Tibial nerve (tissue), 4 donors: ENCODE data around the gene CD34. TPM values are rescaled to one million over a fixed set of nuclear protein-coding genes. Genes with fewer than 3 reads are reported as not detected.

Source experiments
- DNase-seq, 2 donors: peaks; one replicate each; pipeline ENCODE4 v3.0.0-alpha.2; 2019; ENCODE audit warnings: low spot score in 2 of 2
- H3K27ac ChIP-seq, 4 donors: fragments of 200-600 bp; sonication (generic) in 3 of 4; one replicate each; pipeline ENCODE4 v1.5.1; 2017 to 2019; ENCODE audit warnings: mild to moderate bottlenecking in 1 of 4
- H3K27me3 ChIP-seq, 2 donors: fragments of 200-600 bp; sonication (generic) in 1 of 2; one replicate each; pipeline versions ENCODE4 v1.5.1 to v1.6.0; 2017 to 2019
- H3K36me3 ChIP-seq, 3 donors: fragments of 200-600 bp; sonication (generic); one replicate each; pipeline ENCODE4 v1.5.1; 2018 to 2019
- H3K4me1 ChIP-seq, 4 donors: fragments of 200-600 bp; sonication (generic) in 3 of 4; one replicate each; pipeline ENCODE4 v1.5.1; 2017 to 2019
- H3K4me3 ChIP-seq, 4 donors: fragments of 200-600 bp; sonication (generic) in 3 of 4; one replicate each; pipeline ENCODE4 v1.5.1; 2017 to 2019; ENCODE audit warnings: mild to moderate bottlenecking in 1 of 4, moderate library complexity in 1 of 4
- H3K9me3 ChIP-seq, 4 donors: fragments of 200-600 bp; sonication (generic) in 3 of 4; one replicate each; pipeline ENCODE4 v1.5.1; 2017 to 2019
- CTCF ChIP-seq, 5 experiments: fragments of 200-600 bp in 3 of 5; fragments of 450-650 bp in 2 of 5; sonication (generic) in 3 of 5; IDR thresholded peaks; one replicate each; pipeline ENCODE4 v1.5.1; 2016 to 2019; ENCODE audit warnings: antibody characterized with exemption in 5 of 5, mild to moderate bottlenecking in 3 of 5, moderate library complexity in 2 of 5
- EP300 ChIP-seq, 2 donors: sonication (generic); formaldehyde crosslinking; IDR thresholded peaks; one replicate each; pipeline ENCODE4 v1.6.1; 2017; ENCODE audit warnings: antibody characterized with exemption in 2 of 2, mild to moderate bottlenecking in 1 of 2
- POLR2A ChIP-seq, 2 donors: fragments of 450-650 bp; IDR thresholded peaks; one replicate each; pipeline ENCODE4 v1.6.1; 2017; ENCODE audit warnings: antibody characterized with exemption in 2 of 2, mild to moderate bottlenecking in 2 of 2, moderate library complexity in 2 of 2
- WGBS, 2 donors: methylation state at CpG; one replicate each; pipeline ENCODE4 v1.1.5; 2018; 5-methylcytosine and 5-hydroxymethylcytosine counted together
- total RNA-seq, 4 donors: library from RNA; depleted of rRNA; stranded (reverse); fragments of >200 nt; gene quantifications; one replicate each; pipeline ENCODE4 v1.1.0, GENCODE V29; 2016

CD34 gene
- total RNA-seq, 4 donors from 2014 or later: 38.5 to 73.7 (median 55.3) TPM

GRCh38 chr1:207898836-207899235, 12.1 kb downstream of the CD34 start:
- no peak for DNase-seq
- H3K36me3 ChIP-seq: no peaks in the 10 kb centered on the region
- no peaks in the 10 kb centered on the region for H3K27me3 ChIP-seq
- peak overlapping the region in 1 of 4 donors; percentile 66 for H3K27ac ChIP-seq
- H3K4me3 ChIP-seq: no peak overlapping the region
- peaks cover 0 to 22% (median 4%) of the 10 kb centered on the region in 4 donors for H3K4me1 ChIP-seq
- TF ChIP-seq POLR2A (IDR thresholded peaks at IDR 0.05): no peak
- TF ChIP-seq CTCF (IDR thresholded peaks at IDR 0.05): no peak
- TF ChIP-seq EP300 (IDR thresholded peaks at IDR 0.05): no peak
- WGBS, 2 donors: 58% methylated on average over 3 of the region's 3 CpGs
- no peaks in the 10 kb centered on the region for H3K9me3 ChIP-seq

GRCh38 chr1:207898260-207898659, 12.7 kb downstream of the CD34 start:
- H3K27ac ChIP-seq: peak overlapping the region in 2 of 4 donors; percentile 34 to 66
- TF ChIP-seq CTCF (IDR thresholded peaks at IDR 0.05) (no peak), POLR2A (IDR thresholded peaks at IDR 0.05) (no peak), EP300 (IDR thresholded peaks at IDR 0.05) (no peak)
- H3K27me3 ChIP-seq: no peaks in the 10 kb centered on the region
- DNase-seq: no peak
- no peak overlapping the region for H3K4me3 ChIP-seq
- 52 to 67% methylated on average over 2 of the region's 2 CpGs for WGBS, 2 donors
- peaks cover 0 to 19% (median 4%) of the 10 kb centered on the region in 4 donors for H3K4me1 ChIP-seq
- H3K36me3 ChIP-seq: no peaks in the 10 kb centered on the region
- H3K9me3 ChIP-seq: no peaks in the 10 kb centered on the region

- Histone ChIP-seq H3K4me3 (no peak overlapping the region), H3K9me3 (no peaks in the 10 kb centered on the region), H3K27ac (peak overlapping the region in 2 of 4 donors; percentile 37 to 66), H3K27me3 (no peaks in the 10 kb centered on the region), H3K36me3 (no peaks in the 10 kb centered on the region), H3K4me1 (peaks cover 0 to 24% (median 2%) of the 10 kb centered on the region in 4 donors)
- TF ChIP-seq EP300 (IDR thresholded peaks at IDR 0.05) (no peak), CTCF (IDR thresholded peaks at IDR 0.05) (peak in 3 of 5 experiments; percentile 24 to 37 (median 31))
- DNase-seq: no peak
- WGBS, 2 donors: 19 to 23% methylated on average over 2 of the region's 2 CpGs
These were observed 13.7 kb downstream of the CD34 start for GRCh38 chr1:207897188-207897587.

- Histone ChIP-seq H3K27me3 (no peaks in the 10 kb centered on the region), H3K4me1 (peaks cover 0 to 30% (median 4%) of the 10 kb centered on the region in 4 donors), H3K4me3 (no peak overlapping the region), H3K36me3 (no peaks in the 10 kb centered on the region), H3K27ac (no peak overlapping the region), H3K9me3 (no peaks in the 10 kb centered on the region)
- no peak for DNase-seq
- TF ChIP-seq POLR2A (IDR thresholded peaks at IDR 0.05) (no peak), EP300 (IDR thresholded peaks at IDR 0.05) (no peak), CTCF (IDR thresholded peaks at IDR 0.05) (no peak)
These were observed 14.4 kb downstream of the CD34 start for GRCh38 chr1:207896547-207896946.

GRCh38 chr1:207894704-207895103, 16.2 kb downstream of the CD34 start:
- Histone ChIP-seq H3K27ac (no peak overlapping the region), H3K36me3 (no peaks in the 10 kb centered on the region), H3K27me3 (no peaks in the 10 kb centered on the region), H3K9me3 (no peaks in the 10 kb centered on the region), H3K4me1 (peaks cover 0 to 48% (median 20%) of the 10 kb centered on the region in 4 donors), H3K4me3 (no peak overlapping the region)
- TF ChIP-seq EP300 (IDR thresholded peaks at IDR 0.05) (no peak), CTCF (IDR thresholded peaks at IDR 0.05) (no peak), POLR2A (IDR thresholded peaks at IDR 0.05) (no peak)
- no peak for DNase-seq
- 95 to 98% methylated on average over 2 of the region's 2 CpGs for WGBS, 2 donors
